ENCODE data around the gene NRXN3.

Gene NRXN3

DNA sequence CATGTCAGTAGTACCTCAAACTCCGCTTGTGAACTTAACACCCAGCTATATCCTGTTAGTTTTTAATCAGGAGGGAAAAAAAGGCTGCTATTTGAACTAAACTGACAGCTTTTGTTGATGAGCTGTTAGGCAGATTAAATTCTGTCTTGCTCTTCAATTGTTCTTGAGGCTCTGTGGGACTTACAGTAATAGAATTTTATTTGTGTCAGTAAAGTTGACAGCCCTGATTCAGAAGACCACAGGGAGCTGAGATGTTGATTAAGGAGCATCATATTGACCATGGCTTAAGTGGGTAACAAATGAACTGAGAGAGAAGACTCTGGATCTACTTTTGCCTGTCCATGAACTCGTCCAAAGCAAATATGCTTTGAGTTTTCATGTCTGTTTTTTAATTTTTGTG is 1418.2 kb downstream of the NRXN3 start:
- Histone ChIP-seq H3K4me1 (ENCODE audit: insufficient read depth, poor library complexity, severe bottlenecking) (peaks cover 11% of the 10 kb centered on the region), H3K4me3 (ENCODE audit: severe bottlenecking) (no peak overlapping the region), H3K27me3 (ENCODE audit: insufficient read depth, poor library complexity, severe bottlenecking) (no peaks in the 10 kb centered on the region), H3K27ac (ENCODE audit: poor library complexity, severe bottlenecking) (no peak overlapping the region), H3K36me3 (ENCODE audit: low read depth) (no peaks in the 10 kb centered on the region), H3K9me3 (ENCODE audit: severe bottlenecking) (no peaks in the 10 kb centered on the region)
- ATAC-seq (ENCODE audit: low read depth) = no peak
- TF ChIP-seq, protein P1, sequence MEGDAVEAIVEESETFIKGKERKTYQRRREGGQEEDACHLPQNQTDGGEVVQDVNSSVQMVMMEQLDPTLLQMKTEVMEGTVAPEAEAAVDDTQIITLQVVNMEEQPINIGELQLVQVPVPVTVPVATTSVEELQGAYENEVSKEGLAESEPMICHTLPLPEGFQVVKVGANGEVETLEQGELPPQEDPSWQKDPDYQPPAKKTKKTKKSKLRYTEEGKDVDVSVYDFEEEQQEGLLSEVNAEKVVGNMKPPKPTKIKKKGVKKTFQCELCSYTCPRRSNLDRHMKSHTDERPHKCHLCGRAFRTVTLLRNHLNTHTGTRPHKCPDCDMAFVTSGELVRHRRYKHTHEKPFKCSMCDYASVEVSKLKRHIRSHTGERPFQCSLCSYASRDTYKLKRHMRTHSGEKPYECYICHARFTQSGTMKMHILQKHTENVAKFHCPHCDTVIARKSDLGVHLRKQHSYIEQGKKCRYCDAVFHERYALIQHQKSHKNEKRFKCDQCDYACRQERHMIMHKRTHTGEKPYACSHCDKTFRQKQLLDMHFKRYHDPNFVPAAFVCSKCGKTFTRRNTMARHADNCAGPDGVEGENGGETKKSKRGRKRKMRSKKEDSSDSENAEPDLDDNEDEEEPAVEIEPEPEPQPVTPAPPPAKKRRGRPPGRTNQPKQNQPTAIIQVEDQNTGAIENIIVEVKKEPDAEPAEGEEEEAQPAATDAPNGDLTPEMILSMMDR (IDR thresholded peaks at IDR 0.05; ENCODE audit: poor library complexity, severe bottlenecking) = no peak
- DNase-seq (ENCODE audit: low spot score) = no peak

DNA sequence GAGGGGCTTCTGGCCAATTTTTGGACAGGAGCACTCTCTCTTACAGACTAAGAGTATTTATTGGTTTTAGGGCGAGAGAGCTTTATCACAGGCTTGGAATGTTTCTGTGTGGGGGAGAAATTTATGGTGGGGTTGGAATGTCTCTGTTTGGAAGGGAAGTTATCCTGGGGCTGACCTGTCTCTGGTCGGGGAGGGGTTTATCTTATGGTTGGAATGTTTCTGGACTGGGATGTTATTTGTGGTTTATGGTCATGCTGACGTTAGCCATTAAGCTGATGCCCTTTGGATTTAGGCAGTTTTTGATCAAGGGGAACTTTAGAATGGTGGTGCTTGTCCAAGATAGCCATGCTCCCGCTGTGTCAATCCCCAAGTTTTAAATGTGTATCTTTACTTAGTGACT is 1426.4 kb downstream of the NRXN3 start:
- no peaks in the 10 kb centered on the region for H3K9me3 ChIP-seq (ENCODE audit: severe bottlenecking)
- TF ChIP-seq, protein P1 (IDR thresholded peaks at IDR 0.05; ENCODE audit: poor library complexity, severe bottlenecking) = no peak
- DNase-seq (ENCODE audit: low spot score) (no peak), ATAC-seq (ENCODE audit: low read depth) (no peak)
- no peak overlapping the region for H3K4me3 ChIP-seq (ENCODE audit: severe bottlenecking)
- H3K27me3 ChIP-seq (ENCODE audit: insufficient read depth, poor library complexity, severe bottlenecking) = no peaks in the 10 kb centered on the region
- H3K4me1 ChIP-seq (ENCODE audit: insufficient read depth, poor library complexity, severe bottlenecking) = no peaks in the 10 kb centered on the region
- no peak overlapping the region for H3K27ac ChIP-seq (ENCODE audit: poor library complexity, severe bottlenecking)
- no peaks in the 10 kb centered on the region for H3K36me3 ChIP-seq (ENCODE audit: low read depth)

DNA sequence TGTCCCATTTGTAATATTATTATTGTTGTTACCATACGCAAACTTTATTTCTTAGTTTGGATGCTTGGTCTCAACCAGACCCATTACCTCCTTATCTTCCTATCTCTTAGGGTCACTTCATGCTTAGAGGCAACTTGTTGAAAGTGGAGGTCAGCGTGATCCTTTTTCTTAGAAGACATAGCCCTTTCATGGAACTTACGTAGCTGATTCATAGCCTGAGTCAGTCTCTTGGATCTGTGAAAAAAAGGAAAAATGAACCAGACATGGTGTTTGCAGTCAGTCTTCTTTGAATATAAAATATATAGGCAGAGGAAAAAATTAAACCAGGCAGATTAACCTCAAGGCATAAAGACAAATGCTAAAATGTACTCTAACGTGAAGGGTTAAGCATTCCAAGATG is 1427.4 kb downstream of the NRXN3 start:
- H3K9me3 ChIP-seq (ENCODE audit: severe bottlenecking) = no peaks in the 10 kb centered on the region
- ATAC-seq (ENCODE audit: low read depth) = no peak
- H3K27ac ChIP-seq (ENCODE audit: poor library complexity, severe bottlenecking) = no peak overlapping the region
- DNase-seq (ENCODE audit: low spot score) = no peak
- H3K4me1 ChIP-seq (ENCODE audit: insufficient read depth, poor library complexity, severe bottlenecking) = no peaks in the 10 kb centered on the region
- TF ChIP-seq, protein P1 (IDR thresholded peaks at IDR 0.05; ENCODE audit: poor library complexity, severe bottlenecking) = no peak
- no peak overlapping the region for H3K4me3 ChIP-seq (ENCODE audit: severe bottlenecking)
- H3K27me3 ChIP-seq (ENCODE audit: insufficient read depth, poor library complexity, severe bottlenecking) = no peaks in the 10 kb centered on the region
- no peaks in the 10 kb centered on the region for H3K36me3 ChIP-seq (ENCODE audit: low read depth)

DNA sequence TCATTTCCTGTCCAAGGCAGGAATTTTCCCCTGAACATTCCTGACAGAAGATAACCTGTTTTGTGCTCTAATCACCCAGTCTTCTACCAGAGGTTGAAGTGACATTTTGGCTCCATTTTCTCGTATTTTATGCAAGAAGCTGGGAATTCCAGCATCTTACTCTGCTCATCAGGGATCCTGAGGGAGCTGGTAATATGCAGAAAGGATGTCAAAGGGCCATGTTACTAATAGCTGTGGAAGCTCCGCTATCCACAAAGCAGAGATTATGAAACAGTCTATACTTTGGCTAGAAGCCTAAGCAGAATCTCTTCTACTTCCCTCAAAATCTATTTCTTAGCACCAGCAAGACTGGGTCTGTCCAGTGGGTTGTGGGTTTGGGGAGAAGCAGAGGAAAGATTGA is 1428.2 kb downstream of the NRXN3 start:
- Histone ChIP-seq H3K27me3 (ENCODE audit: insufficient read depth, poor library complexity, severe bottlenecking) (no peaks in the 10 kb centered on the region), H3K4me1 (ENCODE audit: insufficient read depth, poor library complexity, severe bottlenecking) (no peaks in the 10 kb centered on the region), H3K27ac (ENCODE audit: poor library complexity, severe bottlenecking) (no peak overlapping the region), H3K4me3 (ENCODE audit: severe bottlenecking) (no peak overlapping the region), H3K9me3 (ENCODE audit: severe bottlenecking) (no peaks in the 10 kb centered on the region), H3K36me3 (ENCODE audit: low read depth) (no peaks in the 10 kb centered on the region)
- DNase-seq (ENCODE audit: low spot score) (no peak), ATAC-seq (ENCODE audit: low read depth) (no peak)
- TF ChIP-seq, protein P1 (IDR thresholded peaks at IDR 0.05; ENCODE audit: poor library complexity, severe bottlenecking) = no peak

DNA sequence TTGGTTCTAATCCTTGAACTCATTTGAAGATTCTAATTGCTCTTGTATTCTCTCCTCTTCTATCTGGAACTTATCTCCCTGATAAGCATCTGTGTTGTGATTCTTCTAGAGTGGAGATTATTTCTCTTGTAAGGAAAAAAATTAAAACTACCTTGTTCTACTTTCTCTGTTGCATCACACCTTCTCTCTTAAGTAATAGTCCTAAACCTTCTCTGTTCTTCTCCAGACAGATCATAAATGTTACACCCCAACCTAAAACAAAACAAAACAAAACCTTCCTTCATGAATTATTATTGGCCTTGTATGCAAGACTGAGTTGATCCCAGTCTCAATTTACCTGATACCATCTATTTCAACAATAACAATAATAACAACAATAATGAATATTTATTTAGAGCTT is 1429.1 kb downstream of the NRXN3 start:
- H3K9me3 ChIP-seq (ENCODE audit: severe bottlenecking) = no peaks in the 10 kb centered on the region
- TF ChIP-seq, protein P1 (IDR thresholded peaks at IDR 0.05; ENCODE audit: poor library complexity, severe bottlenecking) = no peak
- H3K27me3 ChIP-seq (ENCODE audit: insufficient read depth, poor library complexity, severe bottlenecking) = no peaks in the 10 kb centered on the region
- H3K4me3 ChIP-seq (ENCODE audit: severe bottlenecking) = no peak overlapping the region
- no peak for ATAC-seq (ENCODE audit: low read depth)
- DNase-seq (ENCODE audit: low spot score) = no peak
- no peak overlapping the region for H3K27ac ChIP-seq (ENCODE audit: poor library complexity, severe bottlenecking)
- H3K4me1 ChIP-seq (ENCODE audit: insufficient read depth, poor library complexity, severe bottlenecking) = no peaks in the 10 kb centered on the region
- H3K36me3 ChIP-seq (ENCODE audit: low read depth) = no peaks in the 10 kb centered on the region

All from RWPE2 (cell line).